ENCODE data around the gene NAGS.
A peak's percentile ranks its signal among the peaks of the same experiment; 100 is the strongest.
"Not testable (repeated sequence)": the region's sequence is repeated elsewhere in the genome, so short reads cannot be mapped to it uniquely, and the experiment has no call there.

NAGS gene

GRCh38 chr17:43986225-43986981 is 18.0 kb upstream of the NAGS start:
- DNase-seq (ENCODE audit: low read depth), result no peak
- no peak overlapping the region for H3K4me3 ChIP-seq (ENCODE audit: low read depth, low read length)
- TF ChIP-seq CTCF (IDR thresholded peaks at IDR 0.05; ENCODE audit: control insufficient read depth, extremely low read depth, insufficient read depth), result no peak

GRCh38 chr17:43987131-43988021 is 17.0 kb upstream of the NAGS start:
- no peak for TF ChIP-seq CTCF (IDR thresholded peaks at IDR 0.05; ENCODE audit: control insufficient read depth, extremely low read depth, insufficient read depth)
- DNase-seq (ENCODE audit: low read depth), result no peak
- no peak overlapping the region for H3K4me3 ChIP-seq (ENCODE audit: low read depth, low read length)

DNA sequence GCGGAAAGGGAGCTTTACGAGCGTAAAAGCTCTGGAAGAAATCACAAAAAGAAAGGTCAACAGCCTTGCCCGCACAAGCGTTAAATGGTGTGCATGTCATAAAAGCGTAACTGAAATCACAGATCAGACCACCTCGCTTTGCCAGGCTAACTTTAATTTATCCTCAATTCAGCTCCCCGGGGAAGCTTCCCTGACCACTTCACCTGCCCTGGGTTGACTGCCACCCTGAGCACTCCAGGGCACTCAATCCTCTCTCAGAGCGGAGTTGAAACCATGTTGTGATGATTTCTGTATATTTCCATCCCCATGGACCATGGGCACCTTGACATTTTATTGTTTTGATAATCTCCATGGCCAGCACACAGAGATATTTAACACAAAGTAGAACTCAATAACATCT is 16.1 kb upstream of the NAGS start:
- no peak for DNase-seq (ENCODE audit: low read depth)
- H3K4me3 ChIP-seq (ENCODE audit: low read depth, low read length), result no peak overlapping the region
- TF ChIP-seq CTCF (IDR thresholded peaks at IDR 0.05; ENCODE audit: control insufficient read depth, extremely low read depth, insufficient read depth), result no peak

DNA sequence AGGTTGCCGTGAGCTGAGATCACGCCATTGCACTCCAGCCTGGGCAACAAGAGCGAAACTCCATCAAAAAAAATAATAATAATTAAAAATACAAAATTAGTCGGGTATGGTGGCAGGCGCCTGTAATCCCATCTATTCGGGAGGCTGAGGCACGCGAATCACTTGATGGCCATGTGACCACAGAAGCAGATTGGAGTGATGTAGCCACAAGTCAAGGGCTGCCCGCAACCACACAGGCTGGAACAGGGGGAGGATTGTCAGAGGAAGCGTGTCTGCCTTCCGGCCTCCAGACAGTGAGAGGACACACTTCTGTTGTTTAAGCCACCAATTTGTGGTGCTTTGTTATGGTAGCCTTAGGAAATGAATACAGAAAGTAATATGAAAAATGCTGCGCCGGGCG is 11.8 kb upstream of the NAGS start:
- no peak for DNase-seq (ENCODE audit: low read depth)

DNA sequence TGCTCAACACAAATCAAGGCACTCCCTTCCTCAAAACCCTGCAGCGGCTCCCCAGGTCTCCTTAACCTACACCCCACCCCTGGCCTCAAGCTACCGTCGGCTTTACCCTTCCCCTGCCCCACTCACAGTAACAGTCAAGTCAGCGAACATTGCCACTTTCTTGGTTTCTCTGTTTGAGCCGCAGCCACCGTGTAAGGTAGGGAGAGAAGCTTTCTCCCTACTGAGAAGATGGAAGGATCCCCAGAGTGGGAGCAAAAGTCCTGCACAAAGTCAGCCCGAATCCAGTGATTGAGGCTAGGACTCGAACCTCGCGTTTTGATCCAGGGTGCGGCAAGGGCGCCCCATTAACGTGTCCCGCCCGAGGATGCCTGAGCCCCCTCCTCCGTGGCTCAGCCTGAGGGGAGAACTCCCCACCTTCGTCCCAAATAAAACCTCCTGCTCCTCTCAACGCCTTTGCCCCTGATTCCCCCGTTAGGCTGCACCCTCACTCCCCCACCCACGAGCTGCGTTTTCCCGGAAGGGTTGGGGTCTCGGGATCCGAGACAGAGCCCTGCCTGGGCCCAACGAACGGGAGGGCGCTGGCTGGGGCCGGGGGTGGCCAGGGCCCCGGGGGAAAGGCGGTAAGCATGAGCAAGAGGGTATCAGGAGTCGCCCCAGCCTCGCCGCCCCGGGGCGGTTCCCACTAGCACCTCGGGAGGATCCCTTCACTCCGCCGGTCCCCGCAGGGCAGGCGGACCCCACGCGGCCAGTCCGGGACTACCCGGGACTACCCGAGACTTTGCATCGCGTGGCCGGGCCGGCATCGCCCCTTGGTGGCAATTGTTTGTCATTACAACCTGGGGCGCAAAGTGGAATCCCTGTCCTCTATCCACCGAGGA is 9.9 kb upstream of the NAGS start:
- TF ChIP-seq CTCF (IDR thresholded peaks at IDR 0.05; ENCODE audit: control insufficient read depth, extremely low read depth, insufficient read depth), result peak; percentile 76
- H3K4me3 ChIP-seq (ENCODE audit: low read depth, low read length), result peak overlapping the region; percentile 32
- DNase-seq (ENCODE audit: low read depth), result no peak

More for the DNA sequence above, 11.8 kb upstream of the NAGS start:
- TF ChIP-seq CTCF (IDR thresholded peaks at IDR 0.05; ENCODE audit: control insufficient read depth, extremely low read depth, insufficient read depth), result no peak
- no peak overlapping the region for H3K4me3 ChIP-seq (ENCODE audit: low read depth, low read length)

- no peak for TF ChIP-seq CTCF (IDR thresholded peaks at IDR 0.05; ENCODE audit: control insufficient read depth, extremely low read depth, insufficient read depth)
- no peak for DNase-seq (ENCODE audit: low read depth)
- no peak overlapping the region for H3K4me3 ChIP-seq (ENCODE audit: low read depth, low read length)
Measured at GRCh38 chr17:43995150-43995471, 9.3 kb upstream of the NAGS start.

- DNase-seq (ENCODE audit: low read depth); H3K4me3 ChIP-seq (ENCODE audit: low read depth, low read length): not testable (repeated sequence)
Measured at GRCh38 chr17:43997180-43997579, 7.2 kb upstream of the NAGS start.
